ENCODE results near the gene SCRG1.

DNA sequence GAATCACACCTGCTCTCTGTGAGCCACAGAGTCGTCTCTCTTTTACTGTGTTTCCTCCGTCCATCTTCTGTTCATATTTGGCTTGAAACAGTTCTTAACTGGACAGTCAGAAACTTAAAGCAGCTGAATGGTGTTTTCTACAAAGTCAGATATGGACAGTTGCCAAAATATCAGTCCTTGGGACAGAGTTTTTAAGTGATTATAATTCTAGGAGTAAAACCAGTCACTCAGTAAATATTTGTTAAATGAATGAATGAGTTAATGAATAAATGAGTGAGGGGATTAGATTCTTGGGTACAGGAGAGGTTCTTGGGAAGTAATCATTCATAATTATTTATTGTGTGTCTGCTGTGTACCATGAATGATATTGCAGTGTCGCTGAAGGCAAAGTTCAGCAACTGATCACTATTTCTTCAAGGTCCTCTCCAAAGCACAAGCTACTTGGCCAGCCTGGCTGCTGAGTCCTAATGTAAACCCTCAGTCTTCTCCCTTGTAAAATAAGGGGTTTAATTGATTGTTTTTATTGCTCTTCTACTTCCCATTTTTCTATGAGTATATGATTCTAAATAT lies 5.5 kb upstream of the SCRG1 start:
- TF ChIP-seq, protein P1, sequence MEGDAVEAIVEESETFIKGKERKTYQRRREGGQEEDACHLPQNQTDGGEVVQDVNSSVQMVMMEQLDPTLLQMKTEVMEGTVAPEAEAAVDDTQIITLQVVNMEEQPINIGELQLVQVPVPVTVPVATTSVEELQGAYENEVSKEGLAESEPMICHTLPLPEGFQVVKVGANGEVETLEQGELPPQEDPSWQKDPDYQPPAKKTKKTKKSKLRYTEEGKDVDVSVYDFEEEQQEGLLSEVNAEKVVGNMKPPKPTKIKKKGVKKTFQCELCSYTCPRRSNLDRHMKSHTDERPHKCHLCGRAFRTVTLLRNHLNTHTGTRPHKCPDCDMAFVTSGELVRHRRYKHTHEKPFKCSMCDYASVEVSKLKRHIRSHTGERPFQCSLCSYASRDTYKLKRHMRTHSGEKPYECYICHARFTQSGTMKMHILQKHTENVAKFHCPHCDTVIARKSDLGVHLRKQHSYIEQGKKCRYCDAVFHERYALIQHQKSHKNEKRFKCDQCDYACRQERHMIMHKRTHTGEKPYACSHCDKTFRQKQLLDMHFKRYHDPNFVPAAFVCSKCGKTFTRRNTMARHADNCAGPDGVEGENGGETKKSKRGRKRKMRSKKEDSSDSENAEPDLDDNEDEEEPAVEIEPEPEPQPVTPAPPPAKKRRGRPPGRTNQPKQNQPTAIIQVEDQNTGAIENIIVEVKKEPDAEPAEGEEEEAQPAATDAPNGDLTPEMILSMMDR (IDR thresholded peaks at IDR 0.05): no peak
- TF ChIP-seq POLR2A (IDR thresholded peaks at IDR 0.05): no peak
